Prostate gland (tissue), 2 donors: ENCODE data around the gene INPP5A. TPM values are rescaled to one million over a fixed set of nuclear protein-coding genes. Genes with fewer than 3 reads are reported as not detected.

Experiments
- DNase-seq: peaks from one replicate; pipeline ENCODE4 v3.0.0-alpha.2; 2019; ENCODE audit warnings: low spot score
- H3K27ac ChIP-seq, 2 donors: fragments of 200-600 bp; sonication (generic); 2 replicates each; pipeline ENCODE4 v1.5.1; 2017 to 2019
- H3K27me3 ChIP-seq: fragments of 200-600 bp; sonication (generic); replicated peaks from 2 replicates; pipeline ENCODE4 v1.5.1; 2019; ENCODE audit not compliant: insufficient read depth
- H3K36me3 ChIP-seq, 2 donors: fragments of 200-600 bp; sonication (generic); 1 replicate in 1 of 2; 2 replicates in 1 of 2; pipeline versions ENCODE4 v1.5.1 to v1.8.1; 2017 to 2019
- H3K4me1 ChIP-seq: fragments of 200-600 bp; sonication (generic); replicated peaks from 2 replicates; pipeline ENCODE4 v1.5.1; 2019
- H3K4me3 ChIP-seq, 2 donors: fragments of 200-600 bp; sonication (generic); 2 replicates each; pipeline ENCODE4 v1.5.1; 2017 to 2019
- H3K9me3 ChIP-seq: fragments of 200-600 bp; sonication (generic); 2 replicates; pipeline ENCODE4 v1.5.1; 2017
- POLR2A ChIP-seq: fragments of 450-650 bp; IDR thresholded peaks from one replicate; pipeline ENCODE4 v1.6.1; 2016; ENCODE audit warnings: antibody characterized with exemption, mild to moderate bottlenecking
- POLR2AphosphoS5 ChIP-seq: sonication (generic); formaldehyde crosslinking; IDR thresholded peaks from one replicate; pipeline ENCODE4 v1.6.1; 2017; ENCODE audit warnings: antibody characterized with exemption
- WGBS: methylation state at CpG from one replicate; pipeline ENCODE4 v1.1.5; 2018; 5-methylcytosine and 5-hydroxymethylcytosine counted together
- intact Hi-C: fragments of 100-400 bp; cut with DNase I; formaldehyde crosslinking; loops from one replicate; pipeline ENCODE4 v1.14.2; 2022
- total RNA-seq, 2 donors: library from RNA; depleted of rRNA; stranded (reverse); fragments of >200 nt; gene quantifications; one replicate each; pipeline ENCODE4 v1.1.0, GENCODE V29; 2016
- TF ChIP-seq, protein P1 (sequence below), 4 experiments: fragments of 200-600 bp in 2 of 4; fragments of 450-650 bp in 2 of 4; sonication (generic) in 2 of 4; IDR thresholded peaks; 1 replicate in 3 of 4; 2 replicates in 1 of 4; pipeline ENCODE4 v1.5.1; 2016 to 2019; ENCODE audit warnings: antibody characterized with exemption in 4 of 4, mild to moderate bottlenecking in 2 of 4, moderate library complexity in 2 of 4

Gene INPP5A
- total RNA-seq, 2 donors from 2014 or later: 49.5 to 83.3 TPM

DNA sequence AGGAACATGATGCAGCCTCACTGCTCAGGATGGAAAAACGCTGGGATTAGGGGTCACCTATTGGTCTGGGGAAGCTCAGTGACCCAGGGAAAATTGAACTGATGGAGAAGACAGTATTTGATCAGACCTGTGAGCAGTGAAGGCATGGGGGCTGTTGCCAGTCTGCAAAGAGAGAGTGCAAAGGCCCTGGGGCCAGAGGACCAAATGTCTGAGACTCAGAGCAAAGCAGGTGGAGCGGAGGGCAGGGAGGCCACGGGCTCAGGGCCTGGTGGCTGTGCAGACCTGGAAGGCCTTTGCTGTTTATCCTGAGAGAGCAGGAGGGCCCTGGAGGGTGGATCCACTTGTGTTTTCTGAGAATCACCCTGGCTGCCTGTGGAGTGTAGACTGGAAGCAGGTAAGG, 67.1 kb downstream of the INPP5A start:
- H3K27ac ChIP-seq: peak overlapping the region in 1 of 2 donors; percentile 35
- H3K4me1 ChIP-seq: peaks cover 27% of the 10 kb centered on the region
- WGBS: 95% methylated on average over 3 of the region's 3 CpGs
- H3K27me3 ChIP-seq: no peaks in the 10 kb centered on the region
- TF ChIP-seq, protein P1, sequence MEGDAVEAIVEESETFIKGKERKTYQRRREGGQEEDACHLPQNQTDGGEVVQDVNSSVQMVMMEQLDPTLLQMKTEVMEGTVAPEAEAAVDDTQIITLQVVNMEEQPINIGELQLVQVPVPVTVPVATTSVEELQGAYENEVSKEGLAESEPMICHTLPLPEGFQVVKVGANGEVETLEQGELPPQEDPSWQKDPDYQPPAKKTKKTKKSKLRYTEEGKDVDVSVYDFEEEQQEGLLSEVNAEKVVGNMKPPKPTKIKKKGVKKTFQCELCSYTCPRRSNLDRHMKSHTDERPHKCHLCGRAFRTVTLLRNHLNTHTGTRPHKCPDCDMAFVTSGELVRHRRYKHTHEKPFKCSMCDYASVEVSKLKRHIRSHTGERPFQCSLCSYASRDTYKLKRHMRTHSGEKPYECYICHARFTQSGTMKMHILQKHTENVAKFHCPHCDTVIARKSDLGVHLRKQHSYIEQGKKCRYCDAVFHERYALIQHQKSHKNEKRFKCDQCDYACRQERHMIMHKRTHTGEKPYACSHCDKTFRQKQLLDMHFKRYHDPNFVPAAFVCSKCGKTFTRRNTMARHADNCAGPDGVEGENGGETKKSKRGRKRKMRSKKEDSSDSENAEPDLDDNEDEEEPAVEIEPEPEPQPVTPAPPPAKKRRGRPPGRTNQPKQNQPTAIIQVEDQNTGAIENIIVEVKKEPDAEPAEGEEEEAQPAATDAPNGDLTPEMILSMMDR (IDR thresholded peaks at IDR 0.05): no peak
- no peak for TF ChIP-seq POLR2AphosphoS5
- TF ChIP-seq POLR2A: no peak
- no peaks in the 10 kb centered on the region for H3K36me3 ChIP-seq
- H3K9me3 ChIP-seq: no peaks in the 10 kb centered on the region
- no peak overlapping the region for H3K4me3 ChIP-seq
- DNase-seq: no peak
- intact Hi-C loops: no loop called here

DNA sequence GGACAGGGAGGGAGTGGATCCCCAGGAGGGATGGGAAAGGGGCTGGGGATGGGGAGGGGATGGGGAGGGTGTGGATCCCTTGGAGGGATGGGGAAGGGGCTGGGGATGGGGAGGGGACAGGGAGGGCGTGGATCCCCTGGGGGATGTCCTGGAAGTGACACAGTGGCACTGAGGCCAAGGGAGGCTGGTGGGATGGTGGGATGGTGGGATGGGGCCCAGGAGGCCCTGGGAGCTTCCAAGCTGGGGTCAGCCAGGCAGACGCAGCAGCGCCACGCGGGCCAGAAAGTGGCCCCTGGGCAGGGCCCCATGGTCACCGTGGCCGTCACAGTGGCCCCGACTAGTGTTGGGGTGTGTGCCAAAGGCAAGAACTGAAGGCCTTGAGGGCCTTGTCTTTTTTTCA, 67.8 kb downstream of the INPP5A start:
- Histone ChIP-seq H3K36me3 (no peaks in the 10 kb centered on the region), H3K4me1 (peaks cover 27% of the 10 kb centered on the region), H3K4me3 (no peak overlapping the region), H3K27me3 (no peaks in the 10 kb centered on the region), H3K9me3 (no peaks in the 10 kb centered on the region), H3K27ac (peak overlapping the region in 1 of 2 donors; percentile 43)
- 73% methylated on average over 8 of the region's 8 CpGs for WGBS
- DNase-seq: no peak
- TF ChIP-seq POLR2AphosphoS5: no peak
- TF ChIP-seq, protein P1 (IDR thresholded peaks at IDR 0.05): no peak
- no peak for TF ChIP-seq POLR2A
- intact Hi-C loops: no loop called here

- intact Hi-C loops: no loop called here
- WGBS: 83% methylated on average over 28 of the region's 28 CpGs
- H3K27me3 ChIP-seq: no peaks in the 10 kb centered on the region
- no peaks in the 10 kb centered on the region for H3K36me3 ChIP-seq
- H3K4me1 ChIP-seq: peaks cover 27% of the 10 kb centered on the region
- DNase-seq: no peak
- no peaks in the 10 kb centered on the region for H3K9me3 ChIP-seq
- H3K4me3 ChIP-seq: no peak overlapping the region
- peak overlapping the region in 1 of 2 donors; percentile 43 for H3K27ac ChIP-seq
- TF ChIP-seq, protein P1 (IDR thresholded peaks at IDR 0.05): no peak
- TF ChIP-seq POLR2AphosphoS5 (no peak), POLR2A (no peak)
These were observed 68.5 kb downstream of the INPP5A start for GRCh38 chr10:132606031-132606491.

GRCh38 chr10:132606536-132607316, 69.1 kb downstream of the INPP5A start:
- H3K4me3 ChIP-seq: no peak overlapping the region
- H3K36me3 ChIP-seq: no peaks in the 10 kb centered on the region
- H3K27ac ChIP-seq: no peak overlapping the region
- no peaks in the 10 kb centered on the region for H3K27me3 ChIP-seq
- intact Hi-C loops: no loop called here
- no peak for TF ChIP-seq POLR2A
- no peak for DNase-seq
- no peaks in the 10 kb centered on the region for H3K9me3 ChIP-seq
- H3K4me1 ChIP-seq: peaks cover 27% of the 10 kb centered on the region
- 65% methylated on average over 40 of the region's 40 CpGs for WGBS

DNA sequence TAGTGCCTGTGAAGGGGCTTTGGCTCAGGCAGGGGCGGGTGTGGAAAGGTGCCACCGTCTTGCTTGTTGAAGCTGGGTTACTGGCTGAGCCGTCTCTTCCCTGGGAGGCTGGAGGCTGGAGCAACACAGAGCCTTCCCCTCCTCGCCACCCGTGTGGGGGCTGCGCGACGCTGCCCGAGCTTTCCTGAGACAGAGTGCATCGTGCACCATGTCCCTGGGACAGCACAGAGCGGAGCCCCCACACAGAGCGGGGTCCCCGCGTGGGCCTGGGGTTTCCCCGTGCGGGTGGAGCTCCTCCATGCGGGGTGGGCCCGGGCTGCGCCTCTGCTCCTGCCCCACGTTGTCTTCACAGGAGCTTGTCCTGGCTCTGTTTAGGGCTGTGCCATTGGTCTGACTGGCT, 69.9 kb downstream of the INPP5A start:
- Histone ChIP-seq H3K9me3 (no peaks in the 10 kb centered on the region), H3K4me1 (peaks cover 32% of the 10 kb centered on the region), H3K36me3 (no peaks in the 10 kb centered on the region), H3K27me3 (no peaks in the 10 kb centered on the region), H3K27ac (peak overlapping the region in 1 of 2 donors; percentile 18), H3K4me3 (no peak overlapping the region)
- intact Hi-C loops: no loop called here
- no peak for DNase-seq
- TF ChIP-seq, protein P1 (IDR thresholded peaks at IDR 0.05): no peak
- no peak for TF ChIP-seq POLR2AphosphoS5
- no peak for TF ChIP-seq POLR2A
- WGBS: 60% methylated on average over 20 of the region's 20 CpGs
